Measurements from ENCODE around the gene CSRP2.

CSRP2 gene

DNA sequence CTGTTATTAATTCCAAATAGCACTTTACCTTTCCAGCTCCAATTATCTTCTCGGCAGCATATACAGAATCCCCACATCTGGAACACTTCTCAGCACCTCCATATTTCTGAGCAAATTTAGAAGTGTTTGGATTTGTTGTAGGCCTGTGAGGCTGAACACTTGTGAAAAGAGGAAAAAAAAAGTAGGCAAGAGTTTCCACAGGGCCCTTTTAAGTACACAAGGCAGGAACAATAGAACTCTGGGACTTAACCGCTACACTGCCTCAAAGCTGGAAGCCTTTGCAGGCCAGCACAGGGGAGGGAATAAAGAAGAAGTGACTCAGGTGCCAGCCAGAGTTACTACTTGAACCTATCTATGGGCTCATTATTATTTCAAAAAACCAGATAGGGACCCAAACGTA lies 18.6 kb downstream of the CSRP2 start:
- H3K27me3 Mint-ChIP-seq = no peaks in the 10 kb centered on the region
- intact Hi-C loops (cut with micrococcal nuclease) = no loop called here
- peaks cover 21% of the 10 kb centered on the region for H3K36me3 Mint-ChIP-seq (ENCODE audit: low read depth)
- H3K9me3 Mint-ChIP-seq = peaks cover 7% of the 10 kb centered on the region
- no peak overlapping the region for H3K27ac Mint-ChIP-seq
- no peak overlapping the region for H3K4me3 Mint-ChIP-seq
- H3K4me1 Mint-ChIP-seq (ENCODE audit: low read depth) = no peaks in the 10 kb centered on the region

DNA sequence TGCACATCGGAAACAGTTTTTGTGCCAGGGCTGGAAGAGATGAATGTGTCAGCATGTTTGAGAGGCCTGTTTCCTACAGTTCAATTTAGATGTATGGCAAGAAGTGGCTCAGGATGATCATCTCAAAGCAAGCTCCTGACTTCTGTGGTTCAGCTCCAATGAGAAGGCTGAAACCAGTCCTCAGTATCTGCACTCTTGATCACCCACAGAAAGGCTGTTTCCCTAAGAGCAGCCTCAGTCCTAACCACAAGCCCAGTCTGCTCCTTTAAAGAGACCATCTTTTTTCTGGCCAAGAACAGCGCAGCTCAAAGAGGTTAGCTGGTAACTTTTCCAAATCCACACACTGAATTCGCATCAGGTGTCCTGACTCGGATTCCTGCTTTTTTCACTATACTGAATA lies 19.2 kb downstream of the CSRP2 start:
- intact Hi-C loops (cut with micrococcal nuclease) = no loop called here

DNA sequence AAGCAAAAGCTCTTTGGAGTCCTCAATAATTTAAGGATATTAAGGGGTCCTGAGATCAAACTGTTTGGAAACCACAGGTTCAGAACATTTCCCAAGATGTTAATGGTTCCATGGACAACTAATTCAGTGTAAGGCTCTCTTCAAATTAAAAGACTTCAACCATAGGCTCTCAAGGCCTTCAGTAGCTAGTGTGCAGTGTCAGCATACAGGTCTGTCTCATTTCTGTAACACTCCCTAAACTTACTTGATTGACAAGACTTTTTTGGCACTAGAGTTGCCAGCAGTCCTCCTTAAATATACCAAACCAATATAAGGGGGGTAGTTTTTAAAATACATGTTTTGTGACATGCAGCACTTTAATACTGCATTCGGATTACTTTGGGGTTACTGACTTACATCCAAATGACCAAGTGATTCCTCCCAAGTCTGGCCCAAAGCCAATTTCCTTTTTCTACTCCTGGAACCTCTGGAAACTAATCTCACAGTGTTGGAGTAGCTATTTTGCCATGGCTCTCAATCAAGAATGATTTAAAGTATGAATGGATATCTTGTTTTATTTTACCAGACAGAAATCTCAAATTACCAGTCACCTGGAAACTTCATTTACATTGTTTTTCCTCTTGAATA lies 22.7 kb downstream of the CSRP2 start:
- Mint-ChIP-seq H3K27ac (no peak overlapping the region), H3K9me3 (peaks cover 13% of the 10 kb centered on the region), H3K27me3 (no peaks in the 10 kb centered on the region), H3K4me3 (no peak overlapping the region), H3K4me1 (ENCODE audit: low read depth) (no peaks in the 10 kb centered on the region), H3K36me3 (ENCODE audit: low read depth) (peaks cover 39% of the 10 kb centered on the region)
- intact Hi-C loops (cut with micrococcal nuclease) = no loop called here

More for the DNA sequence above, 19.2 kb downstream of the CSRP2 start:
- no peaks in the 10 kb centered on the region for H3K4me1 Mint-ChIP-seq (ENCODE audit: low read depth)
- H3K27me3 Mint-ChIP-seq = no peaks in the 10 kb centered on the region
- peaks cover 13% of the 10 kb centered on the region for H3K9me3 Mint-ChIP-seq
- H3K4me3 Mint-ChIP-seq = no peak overlapping the region
- H3K27ac Mint-ChIP-seq = no peak overlapping the region
- H3K36me3 Mint-ChIP-seq (ENCODE audit: low read depth) = peaks cover 28% of the 10 kb centered on the region

DNA sequence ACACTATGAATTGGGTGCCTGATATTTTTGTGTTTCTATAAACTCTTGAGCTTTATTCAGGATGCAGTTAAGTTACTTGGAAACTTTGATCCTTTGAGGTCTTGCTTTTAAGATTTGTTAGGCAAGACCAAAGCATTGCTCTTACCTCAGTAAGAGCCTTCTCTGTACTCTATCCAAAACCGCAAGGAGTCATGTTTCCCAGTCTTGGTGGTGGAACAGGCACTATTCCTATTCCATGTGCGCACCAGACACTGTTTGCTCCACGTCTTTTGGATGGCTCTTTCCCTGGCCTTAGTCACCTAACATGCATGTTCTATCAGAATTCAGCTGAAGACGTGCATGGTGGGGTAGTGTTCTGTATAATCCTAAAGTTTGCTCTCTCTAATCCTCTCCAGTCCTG lies 23.5 kb downstream of the CSRP2 start:
- H3K9me3 Mint-ChIP-seq = peaks cover 13% of the 10 kb centered on the region
- intact Hi-C loops (cut with micrococcal nuclease) = no loop called here
- no peak overlapping the region for H3K4me3 Mint-ChIP-seq
- H3K27ac Mint-ChIP-seq = no peak overlapping the region
- peaks cover 47% of the 10 kb centered on the region for H3K36me3 Mint-ChIP-seq (ENCODE audit: low read depth)
- no peaks in the 10 kb centered on the region for H3K27me3 Mint-ChIP-seq
- no peaks in the 10 kb centered on the region for H3K4me1 Mint-ChIP-seq (ENCODE audit: low read depth)

DNA sequence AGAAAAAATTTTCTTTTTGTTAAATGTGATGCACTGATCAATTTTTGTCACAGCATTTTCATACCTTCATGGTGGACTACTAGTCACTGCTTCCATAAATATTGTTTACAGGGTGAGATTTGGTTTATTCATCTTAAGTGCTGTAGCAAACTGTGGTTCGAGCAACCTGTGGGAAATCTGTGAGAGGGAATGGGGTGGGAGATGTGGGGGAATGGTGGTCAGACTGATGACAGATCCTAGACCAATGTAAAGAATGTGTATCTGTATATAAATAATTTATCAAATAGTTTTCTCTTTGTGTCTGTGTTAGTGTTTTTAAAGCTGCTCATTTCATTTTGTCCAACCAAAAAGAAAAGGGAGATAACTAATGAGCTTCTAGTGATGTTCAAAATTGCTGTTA lies 26.7 kb downstream of the CSRP2 start:
- Mint-ChIP-seq H3K36me3 (ENCODE audit: low read depth) (peaks cover 66% of the 10 kb centered on the region), H3K4me3 (no peak overlapping the region)

DNA sequence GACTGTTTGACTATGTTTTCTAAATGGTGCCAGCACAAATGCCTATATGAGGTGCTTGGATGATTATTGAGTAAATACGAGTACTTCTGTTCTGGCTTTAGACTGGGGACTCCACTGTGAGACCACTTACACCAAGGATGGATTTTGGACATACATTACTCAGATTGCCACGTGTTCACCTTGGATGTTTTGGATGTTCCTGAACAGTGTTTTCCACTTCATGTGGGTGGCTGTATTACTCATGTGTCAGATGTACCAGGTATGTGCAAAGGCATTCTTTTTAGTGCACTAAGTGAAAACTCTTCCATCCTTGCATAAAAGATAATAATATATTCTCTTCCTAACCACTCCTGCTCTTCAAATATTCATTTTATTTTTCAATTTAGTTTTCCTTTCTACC lies 30.7 kb downstream of the CSRP2 start:
- Mint-ChIP-seq H3K27ac (no peak overlapping the region), H3K36me3 (ENCODE audit: low read depth) (peaks cover 57% of the 10 kb centered on the region), H3K4me3 (no peak overlapping the region), H3K27me3 (no peaks in the 10 kb centered on the region), H3K4me1 (ENCODE audit: low read depth) (no peaks in the 10 kb centered on the region), H3K9me3 (no peaks in the 10 kb centered on the region)
- intact Hi-C loops (cut with micrococcal nuclease) = no loop called here

More for the DNA sequence above, 26.7 kb downstream of the CSRP2 start:
- Mint-ChIP-seq H3K27me3 (no peaks in the 10 kb centered on the region), H3K9me3 (peaks cover 13% of the 10 kb centered on the region), H3K27ac (no peak overlapping the region), H3K4me1 (ENCODE audit: low read depth) (no peaks in the 10 kb centered on the region)
- intact Hi-C loops (cut with micrococcal nuclease) = no loop called here

DNA sequence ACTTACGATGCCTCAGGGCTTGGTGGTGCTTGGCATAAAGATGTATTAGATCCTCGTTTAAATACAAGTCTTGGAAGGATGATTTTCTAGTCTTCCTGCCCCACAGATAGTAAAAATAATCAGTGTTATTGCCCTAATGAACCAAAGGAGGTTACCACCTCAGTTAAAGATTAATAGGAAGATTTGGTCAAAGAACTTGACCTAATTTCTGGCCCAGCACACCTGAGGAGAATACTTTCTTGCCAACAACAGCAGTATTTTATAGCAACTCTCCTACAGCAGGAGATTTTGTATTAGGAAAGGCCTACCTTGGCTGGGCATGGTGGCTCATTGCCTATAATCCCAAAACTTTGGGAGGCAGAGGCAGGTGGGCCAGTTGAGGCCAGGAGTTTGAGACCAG lies 31.6 kb downstream of the CSRP2 start:
- H3K4me1 Mint-ChIP-seq (ENCODE audit: low read depth) = no peaks in the 10 kb centered on the region
- H3K27ac Mint-ChIP-seq = no peak overlapping the region
- intact Hi-C loops (cut with micrococcal nuclease) = no loop called here
- H3K9me3 Mint-ChIP-seq = no peaks in the 10 kb centered on the region
- H3K36me3 Mint-ChIP-seq (ENCODE audit: low read depth) = peaks cover 53% of the 10 kb centered on the region
- H3K27me3 Mint-ChIP-seq = no peaks in the 10 kb centered on the region
- no peak overlapping the region for H3K4me3 Mint-ChIP-seq

DNA sequence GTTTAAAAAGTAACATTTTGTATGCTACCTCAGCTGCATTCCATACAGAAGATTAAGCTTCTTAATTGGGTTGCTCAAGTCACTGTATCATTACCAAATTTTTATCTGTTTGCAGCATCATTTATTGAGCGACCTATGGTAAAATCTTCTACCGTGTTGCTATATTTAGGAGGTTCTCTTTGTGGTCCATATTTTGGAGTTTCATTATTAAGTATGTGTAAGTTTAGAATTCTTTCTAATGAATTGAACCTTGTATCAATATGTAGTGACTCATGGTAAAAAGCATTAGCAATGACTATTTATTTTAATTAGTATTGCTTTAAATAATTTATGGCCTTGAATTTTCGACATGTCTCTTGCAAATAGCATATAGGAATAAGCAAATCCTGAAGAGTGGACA lies 42.2 kb downstream of the CSRP2 start:
- no peaks in the 10 kb centered on the region for H3K4me1 Mint-ChIP-seq (ENCODE audit: low read depth)
- H3K27me3 Mint-ChIP-seq = no peaks in the 10 kb centered on the region
- H3K27ac Mint-ChIP-seq = no peak overlapping the region

DNA sequence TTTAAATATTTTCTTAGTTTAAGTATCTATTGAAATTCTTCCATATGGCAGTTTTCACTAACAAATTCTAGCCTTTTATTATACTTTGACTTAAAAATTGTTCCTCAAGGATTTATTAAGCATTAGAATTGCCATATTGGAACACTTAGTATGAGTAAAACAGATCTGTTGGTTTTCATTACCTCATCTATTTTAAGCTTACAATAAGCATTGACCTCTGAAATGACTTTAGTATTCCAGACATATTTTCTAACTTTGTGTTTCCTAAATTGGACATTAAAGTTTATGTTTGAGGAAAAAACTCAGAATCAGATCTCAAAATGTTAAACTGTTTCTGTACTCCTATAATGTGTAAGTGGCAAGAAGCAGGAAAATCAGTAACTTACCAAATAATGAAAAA lies 48.4 kb downstream of the CSRP2 start:
- H3K4me3 Mint-ChIP-seq = no peak overlapping the region
- no peaks in the 10 kb centered on the region for H3K27me3 Mint-ChIP-seq
- peaks cover 41% of the 10 kb centered on the region for H3K36me3 Mint-ChIP-seq (ENCODE audit: low read depth)
- no peak overlapping the region for H3K27ac Mint-ChIP-seq
- no peaks in the 10 kb centered on the region for H3K4me1 Mint-ChIP-seq (ENCODE audit: low read depth)
- H3K9me3 Mint-ChIP-seq = no peaks in the 10 kb centered on the region
- intact Hi-C loops (cut with micrococcal nuclease) = no loop called here

More for the DNA sequence above, 42.2 kb downstream of the CSRP2 start:
- intact Hi-C loops (cut with micrococcal nuclease) = no loop called here
- Mint-ChIP-seq H3K36me3 (ENCODE audit: low read depth) (peaks cover 20% of the 10 kb centered on the region), H3K9me3 (no peaks in the 10 kb centered on the region), H3K4me3 (no peak overlapping the region)

DNA sequence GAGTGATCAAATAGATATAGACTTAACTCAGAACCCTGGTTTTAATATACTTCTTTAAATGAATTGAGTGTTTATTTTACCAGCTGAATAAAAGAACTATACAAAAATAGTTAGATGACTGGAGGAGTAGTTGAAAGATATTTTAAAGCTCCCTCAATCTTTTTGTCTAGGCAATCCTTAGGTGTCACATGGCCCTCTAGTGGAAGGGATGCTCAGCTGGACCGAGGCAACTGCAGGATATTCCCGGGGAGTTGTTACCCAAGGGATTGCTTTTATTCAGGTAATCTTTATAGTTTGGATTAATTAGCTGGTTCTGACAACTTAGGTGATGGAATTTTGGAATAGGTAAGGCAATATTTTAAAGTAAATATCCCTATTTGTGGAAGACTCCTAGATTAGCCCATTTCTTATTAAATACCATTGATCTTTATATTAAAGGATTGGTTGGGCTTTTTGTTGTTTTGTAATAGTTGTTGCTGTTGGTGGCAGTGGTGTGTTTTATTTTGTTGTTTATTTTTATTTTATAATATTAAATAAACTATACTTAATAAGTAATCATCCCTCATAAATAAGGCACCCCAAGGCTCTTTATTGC lies 57.8 kb downstream of the CSRP2 start:
- intact Hi-C loops (cut with micrococcal nuclease) = no loop called here
- H3K4me1 Mint-ChIP-seq (ENCODE audit: low read depth) = no peaks in the 10 kb centered on the region
- no peak overlapping the region for H3K4me3 Mint-ChIP-seq
- H3K9me3 Mint-ChIP-seq = no peaks in the 10 kb centered on the region
- H3K36me3 Mint-ChIP-seq (ENCODE audit: low read depth) = peaks cover 33% of the 10 kb centered on the region
- no peaks in the 10 kb centered on the region for H3K27me3 Mint-ChIP-seq
- H3K27ac Mint-ChIP-seq = no peak overlapping the region

DNA sequence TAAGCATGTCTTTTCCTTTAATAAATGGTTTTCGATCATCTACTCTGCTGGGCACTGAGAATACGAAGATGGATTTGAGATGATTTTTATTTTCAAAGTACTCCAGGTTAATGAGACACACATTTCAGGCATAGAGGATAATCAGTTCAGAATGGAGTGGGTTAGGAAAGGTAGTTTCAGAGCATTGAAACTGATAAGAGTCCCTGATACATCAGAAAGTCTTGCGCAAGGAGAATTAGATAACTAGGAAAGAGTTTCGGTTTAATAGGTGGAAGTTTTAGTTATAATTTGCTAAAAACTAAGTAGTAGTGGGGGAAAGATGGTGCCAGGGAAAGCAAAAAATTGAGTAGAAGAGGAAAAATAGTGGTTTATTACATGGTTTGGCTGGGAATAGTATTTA lies 64.8 kb downstream of the CSRP2 start:
- H3K36me3 Mint-ChIP-seq (ENCODE audit: low read depth) = peaks cover 38% of the 10 kb centered on the region
- H3K27ac Mint-ChIP-seq = no peak overlapping the region
- H3K4me3 Mint-ChIP-seq = no peak overlapping the region
- intact Hi-C loops (cut with micrococcal nuclease) = no loop called here
- H3K27me3 Mint-ChIP-seq = no peaks in the 10 kb centered on the region
- no peaks in the 10 kb centered on the region for H3K4me1 Mint-ChIP-seq (ENCODE audit: low read depth)
- H3K9me3 Mint-ChIP-seq = no peaks in the 10 kb centered on the region

DNA sequence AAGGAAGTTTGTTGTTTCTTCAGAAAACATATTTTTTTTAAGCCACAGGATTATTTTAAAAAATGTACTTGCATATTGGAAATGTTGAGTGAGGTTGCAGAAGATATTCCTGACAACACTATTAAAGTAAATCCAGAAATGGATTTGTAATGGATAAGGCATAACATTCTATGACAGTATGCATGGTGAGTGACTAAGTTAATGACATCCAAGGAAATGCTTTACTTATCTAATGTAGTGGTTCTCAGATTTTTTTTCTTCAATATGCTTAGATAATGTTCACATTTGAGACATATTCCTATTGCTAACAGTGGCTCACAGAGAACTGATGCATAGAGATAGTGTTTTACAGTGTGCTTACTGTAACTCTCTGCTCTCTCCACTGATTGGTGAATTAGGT lies 65.6 kb downstream of the CSRP2 start:
- Mint-ChIP-seq H3K36me3 (ENCODE audit: low read depth) (peaks cover 31% of the 10 kb centered on the region), H3K27ac (no peak overlapping the region), H3K4me3 (no peak overlapping the region), H3K9me3 (no peaks in the 10 kb centered on the region), H3K27me3 (no peaks in the 10 kb centered on the region), H3K4me1 (ENCODE audit: low read depth) (no peaks in the 10 kb centered on the region)
- intact Hi-C loops (cut with micrococcal nuclease) = no loop called here

DNA sequence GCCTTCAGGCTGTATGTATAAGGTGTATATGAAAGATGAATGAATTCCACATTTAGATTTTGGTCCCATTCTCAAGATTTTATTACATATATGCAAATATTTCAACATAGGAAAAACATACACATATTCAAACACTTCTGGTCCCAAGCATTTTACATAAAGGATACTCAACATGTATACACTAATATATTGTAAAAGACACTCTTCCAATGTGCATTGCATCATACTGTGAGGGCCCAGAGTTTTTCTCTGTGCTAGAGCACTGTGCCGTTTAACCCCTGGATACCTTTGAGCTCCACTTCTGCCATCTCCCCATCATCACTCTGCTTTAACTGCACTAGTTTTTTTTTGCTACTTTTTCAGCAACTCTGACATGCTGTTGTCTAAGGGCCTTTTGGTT lies 66.8 kb downstream of the CSRP2 start:
- no peaks in the 10 kb centered on the region for H3K27me3 Mint-ChIP-seq
- H3K36me3 Mint-ChIP-seq (ENCODE audit: low read depth) = peaks cover 29% of the 10 kb centered on the region
- H3K9me3 Mint-ChIP-seq = no peaks in the 10 kb centered on the region
- no peak overlapping the region for H3K27ac Mint-ChIP-seq
- H3K4me3 Mint-ChIP-seq = no peak overlapping the region
- intact Hi-C loops (cut with micrococcal nuclease) = no loop called here
- H3K4me1 Mint-ChIP-seq (ENCODE audit: low read depth) = no peaks in the 10 kb centered on the region

DNA sequence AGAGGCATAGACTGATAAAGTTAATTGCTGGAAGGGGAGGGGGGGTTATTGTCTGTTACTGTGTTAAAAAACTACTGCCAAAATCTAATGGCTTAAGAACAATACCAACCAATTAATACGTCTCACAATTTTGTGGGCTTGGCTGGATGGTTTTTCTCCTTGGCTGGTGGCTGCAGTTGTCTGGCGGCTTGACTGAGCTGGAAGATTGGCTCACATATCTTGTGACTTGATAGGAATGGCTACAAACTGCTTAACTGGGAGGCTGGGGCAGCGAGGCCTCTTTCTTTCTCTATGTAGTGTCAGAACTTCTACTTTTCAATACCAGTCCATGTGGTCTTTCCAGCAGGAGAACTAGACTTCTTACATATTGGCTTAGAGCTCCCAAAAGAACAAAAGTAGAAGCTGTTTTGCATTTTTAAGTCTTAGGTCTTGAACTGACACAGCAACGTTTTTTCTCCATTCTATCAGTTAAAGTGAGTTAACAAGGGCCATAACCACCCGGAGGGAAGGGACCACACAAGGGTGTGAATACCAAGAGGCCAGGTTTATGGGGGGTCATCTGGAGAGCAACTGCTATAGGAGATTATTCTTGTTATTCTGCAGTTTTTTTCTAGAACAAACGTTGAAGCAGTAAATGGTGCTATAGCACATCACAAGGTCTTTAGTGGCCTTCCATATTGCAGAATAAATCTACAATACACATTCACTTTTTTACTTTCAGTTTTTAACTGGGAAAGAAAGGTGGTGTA lies 68.0 kb downstream of the CSRP2 start:
- Mint-ChIP-seq H3K4me3 (no peak overlapping the region), H3K27ac (peak overlapping the region; percentile 17), H3K27me3 (no peaks in the 10 kb centered on the region), H3K9me3 (no peaks in the 10 kb centered on the region), H3K36me3 (ENCODE audit: low read depth) (peaks cover 39% of the 10 kb centered on the region), H3K4me1 (ENCODE audit: low read depth) (no peaks in the 10 kb centered on the region)
- intact Hi-C loops (cut with micrococcal nuclease) = no loop called here

Data from dendritic cell treated with granulocyte-macrophage colony-stimulating factor and Interleukin-4, amounts not matched to agents 40 ng/mL and 50 ng/mL, for 4 days (primary cell).